ENCODE data around the gene SEPTIN1.
"Not testable (repeated sequence)": the region's sequence is repeated elsewhere in the genome, so short reads cannot be mapped to it uniquely, and the experiment has no call there.

The SEPTIN1 gene

DNA sequence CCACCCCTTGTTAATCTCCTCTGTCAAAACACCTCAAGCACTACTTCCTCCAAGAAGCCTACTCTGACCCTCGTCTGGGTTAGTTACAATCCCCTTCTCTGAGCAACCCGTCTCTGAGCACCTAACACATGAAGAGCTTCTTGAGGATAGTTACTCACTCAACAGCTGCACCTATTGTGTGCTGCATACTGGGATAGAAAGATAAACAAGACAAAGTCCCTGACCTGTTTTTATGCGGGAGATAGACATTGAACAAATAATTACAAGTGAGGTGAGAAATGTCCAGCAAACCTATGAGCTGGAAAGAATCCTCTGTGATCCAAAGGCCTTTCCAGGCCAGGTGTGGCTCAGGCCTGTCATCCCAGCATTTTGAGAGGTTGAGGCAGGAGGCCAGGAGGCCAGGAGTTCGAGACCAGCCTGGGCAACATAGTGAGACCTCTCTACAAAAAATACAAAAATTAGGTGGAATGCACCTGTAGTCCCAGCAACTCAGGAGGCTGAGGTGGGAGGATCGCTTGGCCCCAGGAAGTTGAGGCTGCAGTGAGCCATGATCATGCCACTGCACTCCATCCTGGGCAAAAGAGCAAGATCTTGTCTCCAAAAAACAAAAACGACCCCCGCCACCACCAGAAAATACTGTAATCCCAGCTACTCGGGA, 19.5 kb upstream of the SEPTIN1 start:
- no peak for DNase-seq (ENCODE audit: low spot score)

DNA sequence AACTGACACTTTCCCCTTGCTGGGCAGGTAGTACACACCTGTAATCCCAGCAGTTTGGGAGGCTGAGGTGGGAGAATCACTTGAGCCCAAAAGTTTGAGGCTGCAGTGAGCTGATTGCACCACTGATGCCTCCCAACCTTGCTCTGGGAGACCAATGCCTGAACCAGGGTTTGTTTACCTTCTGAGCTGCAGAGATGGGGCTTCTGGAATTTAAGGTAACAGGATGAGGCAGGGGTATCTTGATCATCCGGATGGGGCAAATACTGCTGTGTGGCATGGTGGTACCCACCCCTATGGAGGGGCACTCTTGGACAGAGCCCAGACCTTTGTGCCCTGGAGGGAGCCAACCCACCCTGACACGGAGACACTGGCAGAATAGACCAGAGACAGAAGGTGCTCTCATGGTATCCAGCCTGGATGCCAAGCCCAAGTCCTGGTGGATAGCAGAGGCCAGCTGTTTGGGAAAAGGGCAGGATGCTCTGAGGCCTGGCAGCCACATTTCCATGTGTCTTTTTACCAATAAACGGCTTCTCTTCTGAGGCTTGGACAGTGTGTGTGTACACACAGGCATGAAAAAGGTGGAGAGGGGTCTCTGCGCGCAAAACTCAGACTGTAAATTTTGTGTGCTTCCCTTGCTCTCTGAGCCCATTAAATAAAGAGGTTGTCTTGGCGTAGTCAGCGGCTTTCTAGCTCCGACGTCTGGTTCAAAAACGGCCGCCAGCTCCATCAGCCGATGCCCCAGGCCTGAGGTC, 17.2 kb upstream of the SEPTIN1 start:
- no peak for DNase-seq (ENCODE audit: low spot score)

DNA sequence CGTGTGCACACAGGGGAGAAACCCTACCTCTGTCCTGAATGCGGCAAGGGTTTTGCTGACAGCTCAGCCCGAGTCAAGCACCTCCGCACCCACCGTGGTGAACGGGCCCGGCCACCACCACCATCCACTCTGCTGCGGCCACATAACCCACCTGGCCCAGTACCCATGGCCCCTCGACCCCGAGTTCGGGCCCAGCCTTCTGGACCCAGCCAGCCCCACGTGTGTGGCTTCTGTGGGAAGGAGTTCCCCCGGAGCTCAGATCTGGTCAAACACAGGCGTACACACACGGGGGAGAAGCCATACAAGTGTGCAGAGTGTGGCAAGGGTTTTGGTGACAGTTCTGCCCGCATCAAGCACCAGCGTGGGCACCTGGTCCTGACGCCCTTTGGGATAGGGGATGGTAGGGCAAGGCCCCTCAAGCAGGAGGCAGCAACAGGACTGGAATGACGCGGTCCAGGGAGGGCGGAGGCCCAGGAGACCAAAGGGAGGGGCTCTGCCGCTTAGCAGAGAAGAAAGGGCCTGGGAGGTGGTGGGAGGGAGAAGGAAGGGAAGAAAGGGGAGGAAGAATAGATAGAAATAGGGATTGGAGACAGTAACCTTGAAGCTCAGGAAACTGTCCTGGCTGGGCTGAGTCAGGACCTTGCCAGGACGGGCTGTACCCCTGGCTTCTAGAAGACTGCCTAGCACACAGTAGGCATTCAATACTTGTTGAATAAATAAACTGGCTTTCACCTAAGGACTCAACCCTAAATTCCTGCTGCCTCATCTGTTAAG, 16.5 kb upstream of the SEPTIN1 start:
- DNase-seq (ENCODE audit: low spot score), result no peak

DNA sequence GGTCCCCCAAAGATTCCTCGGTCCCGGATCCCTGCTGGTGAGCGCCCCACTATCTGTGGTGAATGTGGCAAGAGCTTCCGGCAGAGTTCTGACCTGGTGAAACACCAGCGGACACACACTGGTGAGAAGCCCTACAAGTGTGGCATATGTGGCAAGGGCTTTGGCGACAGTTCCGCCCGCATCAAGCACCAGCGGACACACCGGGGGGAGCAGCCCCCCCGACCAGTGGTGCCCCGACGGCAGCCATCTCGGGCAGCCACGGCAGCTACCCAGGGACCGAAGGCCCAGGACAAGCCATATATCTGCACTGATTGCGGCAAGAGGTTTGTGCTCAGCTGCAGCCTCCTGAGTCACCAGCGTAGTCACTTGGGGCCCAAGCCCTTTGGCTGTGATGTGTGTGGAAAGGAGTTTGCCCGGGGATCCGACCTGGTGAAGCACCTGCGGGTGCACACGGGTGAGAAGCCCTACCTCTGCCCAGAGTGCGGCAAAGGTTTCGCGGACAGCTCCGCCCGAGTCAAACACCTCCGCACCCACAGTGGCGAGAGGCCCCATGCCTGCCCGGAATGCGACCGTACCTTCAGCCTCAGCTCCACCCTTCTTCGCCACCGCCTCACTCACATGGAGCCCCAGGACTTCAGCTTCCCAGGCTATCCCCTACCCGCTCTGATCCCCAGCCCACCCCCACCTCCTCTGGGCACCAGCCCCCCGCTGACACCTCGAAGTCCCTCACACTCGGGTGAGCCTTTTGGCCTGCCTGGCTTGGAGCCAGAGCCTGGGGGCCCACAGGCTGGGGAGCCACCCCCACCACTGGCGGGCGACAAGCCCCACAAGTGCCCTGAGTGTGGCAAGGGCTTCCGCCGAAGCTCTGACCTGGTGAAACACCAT, 15.7 kb upstream of the SEPTIN1 start:
- DNase-seq (ENCODE audit: low spot score), result no peak

DNA sequence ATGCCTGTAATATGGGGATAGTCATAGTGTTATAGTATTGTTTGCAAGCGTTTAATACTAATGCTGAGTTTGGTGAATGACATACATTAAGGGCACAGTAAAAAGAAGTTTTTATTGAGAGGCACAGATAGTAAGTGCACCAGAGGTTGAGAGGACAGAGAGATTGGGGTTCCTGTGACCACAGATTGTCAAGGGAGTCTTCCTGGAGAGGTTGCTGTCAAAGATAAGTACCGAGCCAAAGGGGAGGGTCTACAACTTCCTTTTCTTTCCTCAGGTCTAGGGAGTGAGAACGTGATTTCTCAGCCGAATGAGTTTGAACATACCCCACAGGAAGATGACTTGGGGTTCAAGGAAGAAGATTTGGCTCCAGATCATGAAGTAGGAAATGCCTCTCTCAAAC, 14.7 kb upstream of the SEPTIN1 start:
- DNase-seq (ENCODE audit: low spot score), result no peak

DNA sequence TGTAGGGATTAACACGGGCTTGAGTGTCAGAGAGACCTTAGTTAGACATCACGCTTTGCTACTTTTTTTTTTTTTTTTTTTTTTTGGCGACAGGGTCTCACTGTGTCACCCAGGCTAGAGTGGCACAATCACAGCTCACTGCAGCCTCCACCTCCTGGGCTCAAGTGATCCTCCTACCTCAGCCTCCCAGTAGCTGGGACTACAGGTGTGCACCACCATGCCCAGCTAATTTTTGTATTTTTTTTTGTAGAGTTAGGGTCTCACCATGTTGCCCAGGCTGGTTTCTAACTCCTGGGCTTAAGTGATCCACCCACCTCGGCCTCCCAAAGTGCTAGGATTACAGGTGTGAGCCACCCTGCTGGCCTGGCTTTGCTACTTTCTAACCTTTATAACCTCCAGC, 14.3 kb upstream of the SEPTIN1 start:
- DNase-seq (ENCODE audit: low spot score), result not testable (repeated sequence)

DNA sequence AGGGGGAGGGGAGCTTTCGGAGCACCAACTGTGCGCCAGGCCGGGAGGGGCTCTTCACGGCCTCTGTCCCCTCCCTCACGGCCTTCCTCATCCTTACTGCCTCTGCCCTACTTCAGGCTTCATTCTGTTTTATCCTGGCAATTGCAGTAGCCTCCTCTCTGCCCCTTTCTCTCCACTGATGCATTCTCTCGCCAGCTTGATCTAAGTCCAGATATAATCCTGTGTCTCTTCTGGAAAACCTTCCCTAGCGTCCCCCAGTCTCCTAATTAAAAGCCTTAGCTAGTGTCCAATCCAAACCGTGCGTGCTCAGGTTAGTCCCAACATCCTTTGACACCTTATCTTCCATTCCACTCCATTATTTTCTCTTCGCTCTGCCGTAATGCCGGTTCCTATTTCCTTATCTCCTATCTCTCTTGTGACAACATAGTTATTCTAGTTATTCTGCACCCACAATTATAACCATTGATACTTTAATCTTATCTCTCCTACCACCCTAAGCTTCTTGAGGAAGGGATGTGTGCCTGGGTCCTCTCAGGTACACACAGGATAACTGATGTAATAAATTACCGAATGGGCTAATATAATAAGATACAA, 13.7 kb upstream of the SEPTIN1 start:
- no peak for DNase-seq (ENCODE audit: low spot score)

DNA sequence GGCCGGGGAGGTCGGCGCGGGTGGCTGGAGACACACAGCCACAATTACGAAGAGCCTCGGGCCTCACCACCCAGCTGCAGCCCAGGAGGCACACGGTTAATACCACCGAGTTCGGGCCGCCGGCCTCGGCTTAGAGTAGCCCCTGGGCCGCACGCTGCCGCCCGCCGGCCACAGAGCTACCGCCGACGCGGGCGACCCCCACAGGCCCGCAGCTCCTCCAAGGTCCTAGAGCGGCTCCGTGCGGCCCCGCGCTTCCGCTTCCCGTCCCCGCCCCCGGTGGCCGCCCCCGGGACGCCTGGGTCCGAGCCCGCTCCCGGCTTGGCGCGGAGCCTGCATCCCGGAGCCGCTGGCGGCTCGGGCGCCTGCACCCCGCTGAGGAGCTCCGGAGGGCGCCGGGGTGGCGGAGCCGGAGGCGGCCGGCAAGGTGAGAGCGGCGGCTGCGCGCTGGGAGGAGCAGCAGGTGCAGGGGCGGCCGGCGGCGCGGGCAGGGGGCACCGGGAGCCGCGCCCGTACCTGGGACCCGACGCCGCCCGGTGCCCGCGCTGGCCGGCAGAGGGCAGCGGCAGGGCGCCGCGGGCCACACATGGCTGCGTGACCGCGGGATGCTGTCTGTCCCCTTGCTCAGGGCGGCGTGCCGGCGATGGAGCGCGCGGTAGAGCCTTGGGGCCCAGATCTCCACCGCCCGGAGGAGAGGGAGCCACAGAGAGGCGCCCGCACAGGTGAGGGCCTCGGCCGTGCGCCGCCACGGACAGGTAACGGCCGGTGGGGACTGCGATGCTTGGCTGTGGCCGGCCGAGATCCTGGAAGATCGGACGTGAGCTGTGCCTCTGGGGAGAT, 13.0 kb upstream of the SEPTIN1 start, which contains the start of gene ZNF48:
Gene ZNF48 (plus strand): TSS at position 266 of the 837 bp plus-strand sequence. CDS start 375 bp downstream, at position 641.
- peak; percentile 80 for DNase-seq (ENCODE audit: low spot score)

DNA sequence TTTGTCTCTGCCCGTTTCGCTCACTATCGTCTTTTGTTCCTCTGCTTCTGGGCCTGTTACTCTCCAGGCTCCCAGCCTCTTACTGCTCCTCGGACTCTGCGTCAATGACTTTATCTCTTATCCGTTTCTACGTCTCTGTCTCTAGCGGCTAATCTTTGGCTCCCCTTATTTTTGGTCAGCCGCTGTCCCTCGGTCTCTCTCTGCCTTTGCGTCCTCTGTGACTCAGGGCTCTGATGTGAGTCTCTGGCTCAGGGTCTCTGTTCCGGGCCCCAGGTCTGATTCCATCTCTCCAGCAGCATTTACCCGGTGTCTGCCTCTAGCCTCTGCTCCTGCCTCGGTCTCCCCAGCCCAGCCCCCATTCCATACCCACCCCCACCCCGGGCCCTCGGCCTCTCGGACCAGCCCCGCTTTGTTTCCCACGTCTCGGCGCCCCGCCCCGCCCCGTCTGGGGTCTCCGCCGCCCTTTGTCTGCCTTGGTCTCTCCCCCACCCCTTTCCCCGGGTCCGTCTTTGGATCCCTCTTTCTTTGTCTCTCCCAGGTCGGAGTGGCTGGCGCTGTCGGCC, 12.3 kb upstream of the SEPTIN1 start:
- DNase-seq (ENCODE audit: low spot score), result peak; percentile 42

DNA sequence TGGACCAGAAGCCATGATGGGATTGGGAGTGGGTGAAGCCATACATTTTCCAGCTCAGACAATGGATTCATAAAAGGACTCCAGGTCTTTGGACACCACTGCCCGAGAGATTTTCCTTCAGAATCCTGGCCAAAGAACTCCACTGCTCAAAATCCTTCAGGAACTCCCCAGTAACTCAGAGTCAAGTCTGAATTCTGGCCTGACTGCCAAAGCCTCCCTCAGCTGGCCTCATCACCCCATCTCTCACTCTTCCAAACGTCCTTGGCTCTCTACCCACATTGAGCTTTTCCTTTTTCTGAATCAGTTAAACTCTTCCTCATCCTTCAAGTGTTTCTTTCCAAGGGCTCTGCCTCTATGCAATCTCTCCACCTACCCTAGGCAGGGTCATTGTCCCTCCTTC, 1.2 kb upstream of the SEPTIN1 start:
- no peak for DNase-seq (ENCODE audit: low spot score)

DNA sequence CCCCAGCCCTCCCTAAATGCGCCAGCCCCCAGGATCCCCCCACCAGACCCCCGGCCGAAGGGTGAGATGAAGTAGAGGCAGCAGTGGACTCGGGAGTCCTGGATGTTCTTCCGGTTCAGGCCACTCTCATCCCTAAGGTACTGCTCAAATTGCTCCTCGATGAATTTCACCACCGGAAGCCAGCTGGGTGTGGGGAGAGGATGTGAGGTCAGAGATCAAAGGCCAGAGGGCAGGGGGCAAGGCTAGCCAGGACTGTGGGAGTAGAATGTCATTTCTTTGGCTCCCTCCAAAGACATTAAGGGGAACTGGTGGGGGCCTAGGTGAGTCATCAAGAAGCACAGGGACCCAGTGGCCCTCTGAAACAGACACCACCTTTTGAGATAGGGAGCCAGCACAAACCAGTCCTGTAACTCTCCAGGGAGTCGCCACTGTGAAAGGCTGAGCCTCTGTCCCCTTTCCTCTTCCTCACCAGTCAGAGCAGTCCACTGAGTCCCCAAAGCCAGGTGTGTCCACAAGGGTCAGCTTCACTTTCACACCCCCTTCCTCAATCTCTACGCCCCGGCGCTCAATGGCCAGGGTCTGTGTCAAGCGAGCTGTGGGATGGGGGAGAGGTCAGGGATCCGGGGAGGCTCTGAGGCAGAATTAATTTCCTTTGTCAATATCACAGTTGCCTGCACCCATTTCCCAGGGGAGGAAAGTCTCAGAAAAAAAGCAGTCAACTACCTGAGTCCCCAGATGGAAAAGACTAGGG, 895 bp downstream of the SEPTIN1 start:
- no peak for DNase-seq (ENCODE audit: low spot score)

DNA sequence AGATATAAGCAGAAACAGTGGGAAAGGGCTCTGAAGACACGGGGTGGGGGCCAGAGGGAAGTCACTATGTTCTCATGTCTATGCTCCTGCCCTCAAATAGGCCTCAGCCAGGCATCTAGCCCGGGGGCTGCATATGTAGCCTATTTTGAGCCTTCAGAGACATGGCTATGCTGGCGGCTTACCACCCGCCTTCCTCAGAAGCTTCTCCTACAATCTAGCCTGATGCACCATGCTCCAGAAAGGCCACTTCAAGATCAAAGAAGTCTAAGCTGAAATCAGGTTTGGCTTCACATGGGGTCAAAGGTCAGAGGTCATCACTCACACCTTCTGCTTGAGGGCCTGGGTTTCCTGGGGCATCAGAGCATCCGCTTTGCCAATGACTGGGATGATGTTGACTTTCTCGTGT, 1.6 kb downstream of the SEPTIN1 start:
- no peak for DNase-seq (ENCODE audit: low spot score)

DNA sequence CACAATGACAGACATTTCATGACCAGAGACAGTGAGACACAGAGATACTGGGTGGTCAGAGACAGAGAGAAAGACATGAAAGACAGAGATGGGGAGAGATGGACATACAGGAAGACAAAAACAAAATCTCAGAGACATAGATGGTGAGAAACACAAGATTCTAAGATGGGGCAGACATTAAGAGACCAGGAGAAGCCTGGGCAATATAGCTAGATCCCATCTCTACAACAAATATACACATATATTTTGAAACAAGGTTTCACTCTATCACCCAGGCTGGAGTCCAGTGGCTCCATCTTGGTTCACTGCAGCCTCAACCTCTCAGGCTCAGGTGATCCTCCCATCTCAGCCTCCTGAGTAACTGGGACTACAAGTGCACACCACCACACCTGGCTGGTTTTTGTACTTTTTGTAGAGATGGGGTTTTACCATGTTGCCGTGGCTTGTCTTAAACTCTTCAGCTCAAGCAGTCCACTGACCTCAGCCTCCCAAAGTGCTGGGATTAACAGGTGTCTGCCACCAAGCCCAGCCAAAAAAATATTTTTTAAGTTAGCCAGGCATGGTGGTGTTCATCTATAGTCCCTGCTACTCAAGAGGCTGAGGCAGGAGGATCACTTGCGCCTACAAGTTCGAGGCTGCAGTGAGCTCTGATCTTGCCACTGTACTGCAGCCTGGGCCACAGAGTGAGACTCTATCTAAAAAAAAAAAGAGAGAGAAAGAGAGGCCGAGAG, 2.1 kb downstream of the SEPTIN1 start:
- DNase-seq (ENCODE audit: low spot score), result no peak

DNA sequence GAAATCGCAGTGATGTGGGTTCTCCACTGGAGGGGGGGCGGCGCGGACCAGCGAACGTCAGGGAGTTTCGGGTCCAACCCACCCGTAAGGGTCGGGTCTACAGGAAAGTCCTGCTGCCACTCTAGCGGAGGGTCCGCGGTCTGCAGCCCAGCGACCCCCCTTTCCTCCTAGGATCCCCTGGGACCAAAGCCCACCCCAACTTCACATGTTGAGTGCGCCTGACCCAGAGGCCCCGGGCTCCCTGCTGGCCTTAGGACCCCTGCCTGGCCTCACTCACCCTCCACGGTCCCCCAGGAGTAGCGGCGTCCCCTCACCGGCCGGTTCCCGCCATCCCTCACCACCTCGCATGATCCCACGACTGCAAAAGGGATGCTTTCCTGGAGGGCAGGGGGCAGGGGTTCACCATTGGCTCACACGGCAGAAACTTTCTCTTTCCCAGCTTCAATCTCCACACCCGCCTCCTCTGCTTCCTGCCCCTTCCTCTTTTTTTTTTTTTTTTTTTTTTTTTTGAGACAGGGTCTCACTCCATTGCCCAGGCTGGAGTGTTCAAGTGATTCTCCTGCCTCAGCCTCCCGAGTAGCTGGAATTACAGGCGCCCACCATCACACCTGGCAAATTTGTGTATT, 3.1 kb downstream of the SEPTIN1 start:
- DNase-seq (ENCODE audit: low spot score), result no peak

DNA sequence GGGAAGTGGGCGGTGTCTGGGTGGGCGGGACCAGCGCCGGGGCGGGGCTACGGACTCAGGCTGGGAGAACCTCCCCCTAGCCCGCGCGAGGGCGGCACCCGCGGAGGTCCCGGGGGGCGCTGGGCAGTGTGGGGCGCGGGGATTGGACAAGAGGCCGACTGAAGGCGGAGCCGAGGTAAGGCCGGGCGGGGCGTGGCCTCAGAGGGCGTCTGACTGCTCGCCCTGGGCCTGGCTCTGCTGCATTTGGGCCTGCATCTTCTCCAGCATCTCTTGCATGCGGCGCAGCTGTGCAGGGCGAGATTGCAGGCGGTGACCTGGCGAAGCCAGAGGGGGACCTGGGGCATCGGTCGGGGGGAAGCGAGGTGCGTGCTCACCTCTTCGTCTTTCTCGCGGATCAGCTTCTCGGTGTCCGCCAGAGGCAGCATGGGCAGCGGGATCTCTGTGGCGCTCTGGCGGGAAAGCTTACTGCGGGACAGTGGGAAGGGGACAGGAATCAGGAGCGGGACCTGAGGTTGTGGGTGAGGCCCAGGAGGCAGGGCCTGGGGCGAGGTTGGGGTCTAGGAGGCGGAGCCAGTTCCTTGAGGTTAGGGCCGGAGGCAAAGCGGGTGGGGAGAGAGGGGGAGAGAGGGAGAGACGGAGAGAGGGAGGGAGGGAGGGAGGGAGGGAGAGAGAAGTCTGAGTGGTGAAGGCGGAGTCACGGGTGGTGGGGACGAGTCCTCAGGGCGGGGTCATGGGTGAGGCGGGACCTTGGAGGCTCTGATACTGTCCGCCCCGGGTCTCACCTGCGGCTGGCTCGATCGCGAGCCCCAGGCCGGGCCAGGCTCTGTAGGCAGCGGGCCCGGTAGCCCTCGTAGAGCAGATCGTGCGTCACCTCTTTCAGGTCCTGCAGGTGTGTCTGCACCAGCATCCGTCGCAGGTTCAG, 3.9 kb downstream of the SEPTIN1 start:
- peak; percentile 92 for DNase-seq (ENCODE audit: low spot score)

DNA sequence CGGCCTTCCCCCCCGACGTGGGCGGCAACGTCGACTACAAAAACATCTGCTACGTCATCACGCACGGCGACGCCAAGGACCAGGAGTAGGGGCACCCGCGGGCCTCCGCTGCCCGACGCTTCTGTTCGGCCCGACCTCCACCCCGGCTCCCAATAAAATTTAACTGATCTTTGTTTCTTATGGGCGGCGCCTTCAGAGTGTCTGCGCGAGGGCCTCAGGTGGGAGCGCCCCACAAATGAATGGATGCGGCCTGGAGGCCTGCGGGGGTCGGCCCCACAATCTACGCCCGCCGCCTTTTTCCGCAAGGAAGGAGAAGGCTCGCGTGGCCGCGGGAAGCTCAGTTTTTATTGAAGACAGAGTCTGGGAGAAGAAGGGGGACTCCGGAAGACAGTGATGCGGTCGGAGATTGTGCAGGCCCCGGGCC, 4.5 kb downstream of the SEPTIN1 start:
- DNase-seq (ENCODE audit: low spot score), result no peak
